ENCODE data around the gene GGACT.
"Not testable (repeated sequence)": the region's sequence is repeated elsewhere in the genome, so short reads cannot be mapped to it uniquely, and the experiment has no call there.

The GGACT gene

GRCh38 chr13:100589178-100589725 lies 663 bp upstream of the GGACT start:
- ChIA-PET POLR2A (interaction anchor here (0.6 kb wide), 1 partner anchor 92 kb away, joined by 3 read pairs; no protein-coding TSS in a partner anchor), CTCF (interaction anchor here (1.0 to 5.5 kb wide), 5 partner anchors 10 to 535 kb away, joined by 3 to 53 read pairs (median 4); no protein-coding TSS in a partner anchor)
- Histone ChIP-seq H3K4me1 (ENCODE audit: control extremely low read depth in 1 of 4, control insufficient read depth in 4 of 4, insufficient read depth in 4 of 4, low read length in 3 of 4) (peaks cover 2 to 18% (median 8%) of the 10 kb centered on the region in 4 experiments), H3K27me3 (replicated peaks in 2 of 5; ENCODE audit: control insufficient read depth in 4 of 5, insufficient read depth in 5 of 5, low read length in 4 of 5) (no peaks in the 10 kb centered on the region), H3K9me3 (ENCODE audit: control extremely low read depth in 1 of 5, control insufficient read depth in 4 of 5, insufficient read depth in 2 of 5, low read depth in 1 of 5, low read length in 4 of 5) (no peaks in the 10 kb centered on the region), H3K4me3 (ENCODE audit: control insufficient read depth in 1 of 7, extremely low read depth in 1 of 7, insufficient read depth in 4 of 7, low read depth in 2 of 7, low read length in 6 of 7) (peak overlapping the region in 2 of 7 experiments; percentile 77 to 84), H3K27ac (ENCODE audit: insufficient read depth in 1 of 2, low read depth in 1 of 2, low read length in 2 of 2, poor library complexity in 1 of 2, severe bottlenecking in 2 of 2) (no peak overlapping the region), H3K36me3 (ENCODE audit: control insufficient read depth in 4 of 4, insufficient read depth in 4 of 4, low read length in 3 of 4) (no peaks in the 10 kb centered on the region)
- no peak for DNase-seq
- 100% methylated on average over 1 of the region's 6 CpGs for WGBS (ENCODE audit: insufficient coverage)

- no peak for DNase-seq
- Histone ChIP-seq H3K36me3 (ENCODE audit: control insufficient read depth in 4 of 4, insufficient read depth in 4 of 4, low read length in 3 of 4) (peaks cover 0 to 8% (median 5%) of the 10 kb centered on the region in 4 experiments), H3K9me3 (ENCODE audit: control extremely low read depth in 1 of 5, control insufficient read depth in 4 of 5, insufficient read depth in 2 of 5, low read depth in 1 of 5, low read length in 4 of 5) (peaks cover 0 to 14% (median 4%) of the 10 kb centered on the region in 5 experiments), H3K27me3 (replicated peaks in 2 of 5; ENCODE audit: control insufficient read depth in 4 of 5, insufficient read depth in 5 of 5, low read length in 4 of 5) (no peaks in the 10 kb centered on the region), H3K4me1 (ENCODE audit: control extremely low read depth in 1 of 4, control insufficient read depth in 4 of 4, insufficient read depth in 4 of 4, low read length in 3 of 4) (peaks cover 2 to 18% (median 8%) of the 10 kb centered on the region in 4 experiments), H3K4me3 (ENCODE audit: control insufficient read depth in 1 of 7, extremely low read depth in 1 of 7, insufficient read depth in 4 of 7, low read depth in 2 of 7, low read length in 6 of 7) (no peak overlapping the region), H3K27ac (ENCODE audit: insufficient read depth in 1 of 2, low read depth in 1 of 2, low read length in 2 of 2, poor library complexity in 1 of 2, severe bottlenecking in 2 of 2) (no peak overlapping the region)
- 90% methylated on average over 3 of the region's 5 CpGs for WGBS (ENCODE audit: insufficient coverage)
- ChIA-PET CTCF (interaction anchor here (5.5 kb wide), 1 partner anchor 11 kb away, joined by 53 read pairs; no protein-coding TSS in a partner anchor), POLR2A (no interaction called here)
Observed at GRCh38 chr13:100584896-100585295, 3.7 kb downstream of the GGACT start.

GRCh38 chr13:100581504-100581903 lies 7.1 kb downstream of the GGACT start:
- Histone ChIP-seq H3K27me3 (replicated peaks in 2 of 5; ENCODE audit: control insufficient read depth in 4 of 5, insufficient read depth in 5 of 5, low read length in 4 of 5) (no peaks in the 10 kb centered on the region), H3K4me1 (ENCODE audit: control extremely low read depth in 1 of 4, control insufficient read depth in 4 of 4, insufficient read depth in 4 of 4, low read length in 3 of 4) (peaks cover 0 to 2% (median 0%) of the 10 kb centered on the region in 4 experiments), H3K9me3 (ENCODE audit: control extremely low read depth in 1 of 5, control insufficient read depth in 4 of 5, insufficient read depth in 2 of 5, low read depth in 1 of 5, low read length in 4 of 5) (peaks cover 0 to 14% (median 4%) of the 10 kb centered on the region in 5 experiments), H3K27ac (ENCODE audit: insufficient read depth in 1 of 2, low read depth in 1 of 2, low read length in 2 of 2, poor library complexity in 1 of 2, severe bottlenecking in 2 of 2) (no peak overlapping the region), H3K4me3 (ENCODE audit: control insufficient read depth in 1 of 7, extremely low read depth in 1 of 7, insufficient read depth in 4 of 7, low read depth in 2 of 7, low read length in 6 of 7) (no peak overlapping the region), H3K36me3 (ENCODE audit: control insufficient read depth in 4 of 4, insufficient read depth in 4 of 4, low read length in 3 of 4) (peaks cover 0 to 8% (median 5%) of the 10 kb centered on the region in 4 experiments)
- DNase-seq, result no peak
- ChIA-PET CTCF (interaction anchor here (1.0 to 1.2 kb wide), 2 partner anchors 9 to 31 kb away, joined by 3 read pairs; no protein-coding TSS in a partner anchor), POLR2A (no interaction called here)
- WGBS (ENCODE audit: insufficient coverage), result no CpG with 5 or more reads among the region's 2 CpGs

- POLR2A ChIA-PET, result no interaction called here
- peaks cover 0 to 14% (median 4%) of the 10 kb centered on the region in 5 experiments for H3K9me3 ChIP-seq (ENCODE audit: control extremely low read depth in 1 of 5, control insufficient read depth in 4 of 5, insufficient read depth in 2 of 5, low read depth in 1 of 5, low read length in 4 of 5)
- DNase-seq, result no peak
- WGBS (ENCODE audit: insufficient coverage), result 100% methylated on average over 1 of the region's 4 CpGs
- no peaks in the 10 kb centered on the region for H3K27me3 ChIP-seq (replicated peaks in 2 of 5; ENCODE audit: control insufficient read depth in 4 of 5, insufficient read depth in 5 of 5, low read length in 4 of 5)
- peaks cover 0 to 2% (median 0%) of the 10 kb centered on the region in 4 experiments for H3K4me1 ChIP-seq (ENCODE audit: control extremely low read depth in 1 of 4, control insufficient read depth in 4 of 4, insufficient read depth in 4 of 4, low read length in 3 of 4)
- H3K4me3 ChIP-seq (ENCODE audit: control insufficient read depth in 1 of 7, extremely low read depth in 1 of 7, insufficient read depth in 4 of 7, low read depth in 2 of 7, low read length in 6 of 7), result no peak overlapping the region
- H3K27ac ChIP-seq (ENCODE audit: insufficient read depth in 1 of 2, low read depth in 1 of 2, low read length in 2 of 2, poor library complexity in 1 of 2, severe bottlenecking in 2 of 2), result no peak overlapping the region
- CTCF ChIA-PET, result no interaction called here
- H3K36me3 ChIP-seq (ENCODE audit: control insufficient read depth in 4 of 4, insufficient read depth in 4 of 4, low read length in 3 of 4), result peaks cover 0 to 8% (median 5%) of the 10 kb centered on the region in 4 experiments
Observed at GRCh38 chr13:100581030-100581429, 7.6 kb downstream of the GGACT start.

- H3K4me3 ChIP-seq (ENCODE audit: control insufficient read depth in 1 of 7, extremely low read depth in 1 of 7, insufficient read depth in 4 of 7, low read depth in 2 of 7, low read length in 6 of 7), result no peak overlapping the region
- H3K27ac ChIP-seq (ENCODE audit: insufficient read depth in 1 of 2, low read depth in 1 of 2, low read length in 2 of 2, poor library complexity in 1 of 2, severe bottlenecking in 2 of 2), result no peak overlapping the region
- 99% methylated on average over 12 of the region's 12 CpGs for WGBS (ENCODE audit: insufficient coverage)
- H3K36me3 ChIP-seq (ENCODE audit: control insufficient read depth in 4 of 4, insufficient read depth in 4 of 4, low read length in 3 of 4), result peaks cover 0 to 8% (median 5%) of the 10 kb centered on the region in 4 experiments
- CTCF ChIA-PET, result interaction anchor here (0.8 to 1.1 kb wide), 2 partner anchors 134 to 145 kb away, joined by 3 read pairs; no protein-coding TSS in a partner anchor
- peaks cover 0 to 14% (median 4%) of the 10 kb centered on the region in 5 experiments for H3K9me3 ChIP-seq (ENCODE audit: control extremely low read depth in 1 of 5, control insufficient read depth in 4 of 5, insufficient read depth in 2 of 5, low read depth in 1 of 5, low read length in 4 of 5)
- DNase-seq, result no peak
- POLR2A ChIA-PET, result no interaction called here
- H3K4me1 ChIP-seq (ENCODE audit: control extremely low read depth in 1 of 4, control insufficient read depth in 4 of 4, insufficient read depth in 4 of 4, low read length in 3 of 4), result peaks cover 0 to 2% (median 0%) of the 10 kb centered on the region in 4 experiments
- no peaks in the 10 kb centered on the region for H3K27me3 ChIP-seq (replicated peaks in 2 of 5; ENCODE audit: control insufficient read depth in 4 of 5, insufficient read depth in 5 of 5, low read length in 4 of 5)
Observed at GRCh38 chr13:100580045-100580444, 8.5 kb downstream of the GGACT start.

- CTCF ChIA-PET; H3K27ac ChIP-seq (ENCODE audit: insufficient read depth in 1 of 2, low read depth in 1 of 2, low read length in 2 of 2, poor library complexity in 1 of 2, severe bottlenecking in 2 of 2); H3K27me3 ChIP-seq (replicated peaks in 2 of 5; ENCODE audit: control insufficient read depth in 4 of 5, insufficient read depth in 5 of 5, low read length in 4 of 5); H3K36me3 ChIP-seq (ENCODE audit: control insufficient read depth in 4 of 4, insufficient read depth in 4 of 4, low read length in 3 of 4); H3K4me1 ChIP-seq (ENCODE audit: control extremely low read depth in 1 of 4, control insufficient read depth in 4 of 4, insufficient read depth in 4 of 4, low read length in 3 of 4); DNase-seq; H3K4me3 ChIP-seq (ENCODE audit: control insufficient read depth in 1 of 7, extremely low read depth in 1 of 7, insufficient read depth in 4 of 7, low read depth in 2 of 7, low read length in 6 of 7); POLR2A ChIA-PET: not testable (repeated sequence)
- WGBS (ENCODE audit: insufficient coverage), result no CpG with 5 or more reads among the region's 4 CpGs
- H3K9me3 ChIP-seq (ENCODE audit: control extremely low read depth in 1 of 5, control insufficient read depth in 4 of 5, insufficient read depth in 2 of 5, low read depth in 1 of 5, low read length in 4 of 5), result peaks cover 0 to 14% (median 4%) of the 10 kb centered on the region in 5 experiments
Observed at GRCh38 chr13:100577239-100577638, 11.3 kb downstream of the GGACT start.

- Histone ChIP-seq H3K36me3 (ENCODE audit: control insufficient read depth in 4 of 4, insufficient read depth in 4 of 4, low read length in 3 of 4) (no peaks in the 10 kb centered on the region), H3K4me3 (ENCODE audit: control insufficient read depth in 1 of 7, extremely low read depth in 1 of 7, insufficient read depth in 4 of 7, low read depth in 2 of 7, low read length in 6 of 7) (no peak overlapping the region), H3K27ac (ENCODE audit: insufficient read depth in 1 of 2, low read depth in 1 of 2, low read length in 2 of 2, poor library complexity in 1 of 2, severe bottlenecking in 2 of 2) (no peak overlapping the region), H3K9me3 (ENCODE audit: control extremely low read depth in 1 of 5, control insufficient read depth in 4 of 5, insufficient read depth in 2 of 5, low read depth in 1 of 5, low read length in 4 of 5) (no peaks in the 10 kb centered on the region), H3K4me1 (ENCODE audit: control extremely low read depth in 1 of 4, control insufficient read depth in 4 of 4, insufficient read depth in 4 of 4, low read length in 3 of 4) (no peaks in the 10 kb centered on the region), H3K27me3 (replicated peaks in 2 of 5; ENCODE audit: control insufficient read depth in 4 of 5, insufficient read depth in 5 of 5, low read length in 4 of 5) (no peaks in the 10 kb centered on the region)
- peak; percentile 80 to 87 (median 83) for DNase-seq
- ChIA-PET CTCF (interaction anchor here (0.5 to 6.5 kb wide), 23 partner anchors 8 to 554 kb away, joined by 3 to 53 read pairs (median 4); partner anchors contain the start of genes GGACT and TMTC4), POLR2A (no interaction called here)
- WGBS (ENCODE audit: insufficient coverage), result 43% methylated on average over 2 of the region's 2 CpGs
Observed at GRCh38 chr13:100573121-100573520, 15.5 kb downstream of the GGACT start.
